Neural progenitor cell (in vitro differentiated cells): ENCODE results near the gene METTL4. TPM values are rescaled to one million over a fixed set of nuclear protein-coding genes. Genes with fewer than 3 reads are reported as not detected.

Source experiments
- DNase-seq: peaks from one replicate; pipeline ENCODE4 v3.0.0-alpha.2; 2016; ENCODE audit warnings: low spot score
- H2AFZ ChIP-seq: fragments of 200-600 bp; sonication (generic); replicated peaks from 2 replicates; pipeline ENCODE4 v1.6.1; 2016; ENCODE audit warnings: antibody characterized with exemption
- H3F3A ChIP-seq: fragments of 200-600 bp; sonication (generic); 2 replicates; pipeline ENCODE4 v1.6.1; 2016; ENCODE audit warnings: antibody characterized with exemption, low read depth
- H3K27ac ChIP-seq: fragments of 200-600 bp; sonication (generic); 2 replicates; pipeline ENCODE4 v1.5.1; 2016; ENCODE audit warnings: mild to moderate bottlenecking
- H3K27me3 ChIP-seq: fragments of 200-600 bp; sonication (generic); 2 replicates; pipeline ENCODE4 v1.6.1; 2016; ENCODE audit warnings: mild to moderate bottlenecking, moderate library complexity
- H3K36me3 ChIP-seq: fragments of 200-600 bp; sonication (generic); 2 replicates; pipeline ENCODE4 v1.5.1; 2016
- H3K4me1 ChIP-seq: fragments of 200-600 bp; sonication (generic); 2 replicates; pipeline ENCODE4 v1.6.1; 2016; ENCODE audit warnings: mixed run types
- H3K4me2 ChIP-seq: fragments of 200-600 bp; sonication (generic); 2 replicates; pipeline ENCODE4 v1.6.1; 2016
- H3K4me3 ChIP-seq: fragments of 200-600 bp; sonication (generic); 2 replicates; pipeline ENCODE4 v1.5.1; 2016
- H3K79me2 ChIP-seq: fragments of 200-600 bp; sonication (generic); 2 replicates; pipeline ENCODE4 v1.6.1; 2016; ENCODE audit warnings: low read depth
- H3K9ac ChIP-seq: fragments of 200-600 bp; sonication (generic); 2 replicates; pipeline ENCODE4 v1.6.1; 2016
- H3K9me3 ChIP-seq: fragments of 200-600 bp; sonication (generic); 2 replicates; pipeline ENCODE4 v1.5.1; 2016; ENCODE audit warnings: low read depth
- H4K20me1 ChIP-seq: fragments of 200-600 bp; sonication (generic); 2 replicates; pipeline ENCODE4 v1.6.1; 2016; ENCODE audit warnings: low read depth
- H3K27ac Mint-ChIP-seq: 3 replicates; pipeline ENCODE4 v1.8.0; 2021; ENCODE audit warnings: mixed read lengths
- H3K27me3 Mint-ChIP-seq: 2 replicates; pipeline ENCODE4 v1.8.0; 2022; ENCODE audit warnings: low read depth, mild to moderate bottlenecking, inconsistent platforms, moderate library complexity, mixed read lengths; ENCODE audit not compliant: insufficient read depth
- H3K36me3 Mint-ChIP-seq: 3 replicates; pipeline ENCODE4 v1.8.0; 2021; ENCODE audit warnings: mixed read lengths
- H3K4me1 Mint-ChIP-seq: 3 replicates; pipeline ENCODE4 v1.8.0; 2021; ENCODE audit warnings: mixed read lengths
- H3K4me3 Mint-ChIP-seq: 3 replicates; pipeline ENCODE4 v1.8.0; 2021; ENCODE audit warnings: mild to moderate bottlenecking, moderate library complexity, mixed read lengths
- H3K9me3 Mint-ChIP-seq: 3 replicates; pipeline ENCODE4 v1.8.0; 2020; ENCODE audit warnings: mixed read lengths
- CTCF ChIP-seq: fragments of 200-600 bp; sonication (generic); IDR thresholded peaks from 2 replicates; pipeline ENCODE4 v1.5.1; 2017; ENCODE audit warnings: antibody characterized with exemption, mild to moderate bottlenecking
- EZH2 ChIP-seq: fragments of 200-600 bp; sonication (generic); IDR thresholded peaks from 2 replicates; pipeline ENCODE4 v1.6.1; 2017; ENCODE audit warnings: antibody characterized with exemption, mild to moderate bottlenecking, moderate library complexity
- EZH2phosphoT487 ChIP-seq: fragments of 200-600 bp; sonication (generic); IDR thresholded peaks from 2 replicates; pipeline ENCODE4 v1.6.1; 2017; ENCODE audit warnings: antibody characterized with exemption
- total RNA-seq: library from RNA; depleted of rRNA; stranded (reverse); fragments of >200 nt; gene quantifications from 2 replicates; pipeline ENCODE4 v1.2.3, GENCODE V29; 2015; ENCODE audit warnings: low replicate concordance

Gene METTL4
- total RNA-seq, 1 donor from 2014 or later = 30.8 TPM

GRCh38 chr18:2515171-2515787 is 56.0 kb downstream of the METTL4 start:
- Histone ChIP-seq H2AFZ (no peak overlapping the region), H3K4me3 (no peak overlapping the region), H3K79me2 (no peaks in the 10 kb centered on the region), H3K27ac (no peak overlapping the region), H3F3A (no peaks in the 10 kb centered on the region), H3K4me1 (no peaks in the 10 kb centered on the region), H3K4me2 (no peak overlapping the region), H3K27me3 (no peaks in the 10 kb centered on the region), H3K36me3 (no peaks in the 10 kb centered on the region), H3K9ac (no peak overlapping the region), H3K9me3 (no peaks in the 10 kb centered on the region), H4K20me1 (no peaks in the 10 kb centered on the region)
- H3K4me3 Mint-ChIP-seq = no peak overlapping the region
- H3K4me1 Mint-ChIP-seq = peaks cover 2% of the 10 kb centered on the region
- H3K27ac Mint-ChIP-seq = no peak overlapping the region
- DNase-seq = no peak
- TF ChIP-seq EZH2phosphoT487 (no peak), CTCF (no peak), EZH2 (no peak)
- peaks cover 6% of the 10 kb centered on the region for H3K27me3 Mint-ChIP-seq
- no peaks in the 10 kb centered on the region for H3K9me3 Mint-ChIP-seq
- H3K36me3 Mint-ChIP-seq = no peaks in the 10 kb centered on the region

- H3K4me3 Mint-ChIP-seq = no peak overlapping the region
- H2AFZ ChIP-seq = no peak overlapping the region
- H3K9me3 ChIP-seq = no peaks in the 10 kb centered on the region
- H4K20me1 ChIP-seq = no peaks in the 10 kb centered on the region
- no peaks in the 10 kb centered on the region for H3K79me2 ChIP-seq
- no peak for TF ChIP-seq EZH2phosphoT487
- no peak for TF ChIP-seq EZH2
- TF ChIP-seq CTCF = no peak
- no peak for DNase-seq
- no peak overlapping the region for H3K4me3 ChIP-seq
- no peaks in the 10 kb centered on the region for H3K36me3 Mint-ChIP-seq
- no peaks in the 10 kb centered on the region for H3F3A ChIP-seq
- no peaks in the 10 kb centered on the region for H3K4me1 ChIP-seq
- H3K36me3 ChIP-seq = no peaks in the 10 kb centered on the region
- H3K27me3 ChIP-seq = no peaks in the 10 kb centered on the region
- peaks cover 2% of the 10 kb centered on the region for H3K4me1 Mint-ChIP-seq
- no peaks in the 10 kb centered on the region for H3K9me3 Mint-ChIP-seq
- no peak overlapping the region for H3K9ac ChIP-seq
- no peak overlapping the region for H3K27ac Mint-ChIP-seq
- no peak overlapping the region for H3K4me2 ChIP-seq
- H3K27ac ChIP-seq = no peak overlapping the region
- peaks cover 6% of the 10 kb centered on the region for H3K27me3 Mint-ChIP-seq
Observed at GRCh38 chr18:2513616-2514015, 57.7 kb downstream of the METTL4 start.

GRCh38 chr18:2512059-2512458 is 59.2 kb downstream of the METTL4 start:
- Histone ChIP-seq H3K36me3 (no peaks in the 10 kb centered on the region), H3K27ac (no peak overlapping the region), H3K9ac (no peak overlapping the region), H3K27me3 (no peaks in the 10 kb centered on the region), H4K20me1 (no peaks in the 10 kb centered on the region), H3K79me2 (no peaks in the 10 kb centered on the region), H3K9me3 (no peaks in the 10 kb centered on the region), H3F3A (no peaks in the 10 kb centered on the region), H3K4me3 (no peak overlapping the region), H2AFZ (no peak overlapping the region), H3K4me2 (no peak overlapping the region), H3K4me1 (no peaks in the 10 kb centered on the region)
- Mint-ChIP-seq H3K9me3 (no peaks in the 10 kb centered on the region), H3K27ac (peak overlapping the region; percentile 11), H3K4me3 (no peak overlapping the region), H3K4me1 (peaks cover 2% of the 10 kb centered on the region), H3K27me3 (peaks cover 6% of the 10 kb centered on the region), H3K36me3 (no peaks in the 10 kb centered on the region)
- TF ChIP-seq EZH2 (no peak), CTCF (no peak), EZH2phosphoT487 (no peak)
- DNase-seq = no peak
